Adipocyte (in vitro differentiated cells): ENCODE results near the gene IRX2.

Experiments used
- DNase-seq: peaks from one replicate; pipeline ENCODE4 v3.0.0-alpha.2; 2015; ENCODE audit warnings: low read depth
- H3K27me3 ChIP-seq: replicated peaks from 2 replicates; pipeline ENCODE4 v1.7.0; 2013; ENCODE audit warnings: mild to moderate bottlenecking, low read length, moderate library complexity; ENCODE audit not compliant: control insufficient read depth, insufficient read depth
- H3K36me3 ChIP-seq: 2 replicates; pipeline ENCODE4 v1.7.0; 2013; ENCODE audit warnings: low read length, mild to moderate bottlenecking, moderate library complexity; ENCODE audit not compliant: control insufficient read depth, insufficient read depth, severe bottlenecking
- H3K4me1 ChIP-seq: 2 replicates; pipeline ENCODE4 v1.7.0; 2013; ENCODE audit warnings: mild to moderate bottlenecking, low read length, moderate library complexity; ENCODE audit not compliant: control insufficient read depth, insufficient read depth
- H3K4me3 ChIP-seq: 2 replicates; pipeline ENCODE4 v1.7.0; 2013; ENCODE audit warnings: mild to moderate bottlenecking, low read length, moderate library complexity
- H3K9ac ChIP-seq: 2 replicates; pipeline ENCODE4 v1.7.0; 2013; ENCODE audit warnings: mild to moderate bottlenecking, low read length, moderate library complexity
- H3K9me3 ChIP-seq: 2 replicates; pipeline ENCODE4 v1.7.0; 2013; ENCODE audit warnings: mild to moderate bottlenecking, low read length, moderate library complexity; ENCODE audit not compliant: control insufficient read depth

IRX2 gene

GRCh38 chr5:2751592-2752021, at the start of gene IRX2:
Gene IRX2, minus strand, starts transcription at chr5:2751677. Its CDS starts 264 bp downstream, at chr5:2751413.
- H3K27me3 ChIP-seq: no peaks in the 10 kb centered on the region
- no peak for DNase-seq
- no peaks in the 10 kb centered on the region for H3K9me3 ChIP-seq
- H3K36me3 ChIP-seq: peaks cover 4% of the 10 kb centered on the region
- peak within 1 kb of the TSS; percentile 90 for H3K4me3 ChIP-seq
- peak within 1 kb of the TSS; percentile 92 for H3K9ac ChIP-seq
- peaks cover 39% of the 10 kb centered on the region for H3K4me1 ChIP-seq

DNA sequence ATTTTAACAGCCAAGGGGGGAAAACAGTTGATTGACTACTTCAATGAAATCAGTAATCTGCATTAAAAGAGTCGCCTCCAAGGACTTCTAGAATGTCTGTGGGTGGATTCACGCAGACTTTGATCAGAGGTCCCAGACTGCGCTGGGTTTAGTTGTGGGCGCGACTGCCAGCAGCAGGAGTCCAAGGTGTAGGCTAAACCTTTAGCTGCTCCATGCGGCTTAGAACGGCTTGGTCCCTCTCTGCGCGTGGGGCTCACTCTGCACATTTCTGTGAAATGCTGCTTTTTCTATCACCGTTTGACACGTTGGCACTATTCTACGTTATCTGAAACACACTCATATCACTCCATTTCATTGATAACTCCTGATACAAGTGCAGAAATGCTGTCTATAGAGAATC, 48.6 kb upstream of the IRX2 start:
- no peak overlapping the region for H3K4me3 ChIP-seq
- H3K9me3 ChIP-seq: no peaks in the 10 kb centered on the region
- no peaks in the 10 kb centered on the region for H3K36me3 ChIP-seq
- no peak overlapping the region for H3K9ac ChIP-seq
- DNase-seq: no peak
- no peaks in the 10 kb centered on the region for H3K4me1 ChIP-seq
- no peaks in the 10 kb centered on the region for H3K27me3 ChIP-seq

DNA sequence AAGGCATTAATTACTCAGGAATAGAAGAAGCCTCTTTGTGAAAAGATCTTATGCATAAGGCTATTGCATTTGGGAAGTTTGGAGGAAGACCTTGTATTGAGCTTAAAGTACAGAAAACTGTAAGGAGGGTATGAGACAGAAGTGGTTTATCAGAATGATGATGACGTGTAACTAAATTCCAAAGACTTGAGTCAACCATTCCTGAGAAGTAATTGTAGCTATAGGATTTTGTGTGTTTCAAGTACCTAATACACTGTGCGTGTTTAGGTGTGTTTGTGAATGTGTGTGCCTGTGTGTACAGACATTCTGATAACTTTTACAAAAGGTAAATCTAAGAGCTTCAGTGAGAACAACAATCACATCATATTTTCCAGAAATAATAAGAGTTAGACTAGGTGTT, 46.5 kb upstream of the IRX2 start:
- H3K27me3 ChIP-seq: no peaks in the 10 kb centered on the region
- H3K36me3 ChIP-seq: no peaks in the 10 kb centered on the region
- H3K4me1 ChIP-seq: no peaks in the 10 kb centered on the region
- DNase-seq: no peak
- no peak overlapping the region for H3K4me3 ChIP-seq
- no peak overlapping the region for H3K9ac ChIP-seq
- peaks cover 13% of the 10 kb centered on the region for H3K9me3 ChIP-seq

GRCh38 chr5:2797160-2797559, 45.7 kb upstream of the IRX2 start:
- Histone ChIP-seq H3K4me3 (no peak overlapping the region), H3K36me3 (no peaks in the 10 kb centered on the region), H3K9ac (no peak overlapping the region), H3K27me3 (no peaks in the 10 kb centered on the region), H3K9me3 (peaks cover 18% of the 10 kb centered on the region), H3K4me1 (no peaks in the 10 kb centered on the region)
- DNase-seq: no peak

GRCh38 chr5:2783223-2783622, 31.7 kb upstream of the IRX2 start:
- H3K4me1 ChIP-seq: no peaks in the 10 kb centered on the region
- no peaks in the 10 kb centered on the region for H3K36me3 ChIP-seq
- no peak for DNase-seq
- H3K4me3 ChIP-seq: no peak overlapping the region
- H3K9me3 ChIP-seq: peaks cover 12% of the 10 kb centered on the region
- no peak overlapping the region for H3K9ac ChIP-seq
- H3K27me3 ChIP-seq: no peaks in the 10 kb centered on the region

DNA sequence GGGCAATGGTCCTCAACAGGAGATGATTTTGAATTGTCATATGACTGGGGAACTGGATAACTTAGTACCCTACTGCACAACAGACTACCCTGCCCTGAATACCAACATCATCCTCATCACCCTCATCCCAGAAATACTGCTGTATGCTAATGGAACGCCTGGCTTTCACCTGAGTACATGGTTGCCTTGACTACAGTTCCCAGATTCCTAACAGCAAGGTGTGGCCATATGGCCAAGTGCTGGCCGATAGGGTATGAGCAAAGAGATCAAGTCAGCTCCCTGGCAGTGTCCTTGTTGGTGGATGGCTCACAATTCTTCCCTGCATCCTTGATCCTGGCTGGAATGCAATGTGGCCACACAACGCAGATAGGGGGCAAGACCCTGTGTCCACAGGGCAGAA, 31.2 kb upstream of the IRX2 start:
- DNase-seq: no peak
- H3K4me3 ChIP-seq: no peak overlapping the region
- H3K27me3 ChIP-seq: no peaks in the 10 kb centered on the region

DNA sequence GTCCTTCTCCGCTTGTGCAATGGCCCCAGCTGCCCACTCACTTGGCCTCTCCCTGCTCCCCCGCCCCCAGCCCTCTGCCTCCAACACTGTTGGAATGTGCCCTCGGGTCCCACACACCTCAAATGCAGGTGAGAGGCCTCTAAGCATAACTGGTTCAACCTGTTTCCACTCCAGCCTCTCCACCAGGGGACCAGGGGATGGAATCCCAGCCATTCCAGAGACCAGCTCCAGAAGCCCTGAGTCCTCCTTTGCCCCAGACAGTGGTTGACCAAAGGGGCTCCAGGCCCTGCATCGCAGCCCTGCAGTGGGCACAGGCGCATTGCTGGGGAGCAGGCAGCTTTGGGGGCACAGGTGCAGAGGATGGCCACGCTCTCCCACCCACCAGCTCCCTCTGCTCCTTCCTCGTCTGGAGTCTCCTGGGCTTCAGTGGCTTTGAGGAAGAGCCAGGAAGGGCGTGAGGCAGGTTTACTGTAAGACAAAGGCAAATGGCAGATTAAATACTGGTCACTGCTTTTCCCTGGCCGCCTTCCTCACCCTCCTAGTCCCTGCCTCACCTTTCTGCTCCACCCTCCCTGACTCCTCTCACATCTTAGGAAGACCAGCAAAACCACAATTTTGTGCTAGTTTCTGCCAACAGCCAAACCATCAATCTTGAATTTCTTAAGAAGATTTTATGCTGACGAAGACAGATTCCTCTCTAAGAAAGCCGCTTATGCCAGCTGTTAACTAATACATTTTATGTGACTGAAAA, 29.1 kb upstream of the IRX2 start:
- Histone ChIP-seq H3K9ac (no peak overlapping the region), H3K27me3 (no peaks in the 10 kb centered on the region), H3K36me3 (no peaks in the 10 kb centered on the region), H3K9me3 (peaks cover 6% of the 10 kb centered on the region), H3K4me1 (no peaks in the 10 kb centered on the region), H3K4me3 (no peak overlapping the region)
- no peak for DNase-seq

More for the DNA sequence above, 31.2 kb upstream of the IRX2 start:
- Histone ChIP-seq H3K4me1 (no peaks in the 10 kb centered on the region), H3K9me3 (peaks cover 12% of the 10 kb centered on the region), H3K36me3 (no peaks in the 10 kb centered on the region), H3K9ac (no peak overlapping the region)

DNA sequence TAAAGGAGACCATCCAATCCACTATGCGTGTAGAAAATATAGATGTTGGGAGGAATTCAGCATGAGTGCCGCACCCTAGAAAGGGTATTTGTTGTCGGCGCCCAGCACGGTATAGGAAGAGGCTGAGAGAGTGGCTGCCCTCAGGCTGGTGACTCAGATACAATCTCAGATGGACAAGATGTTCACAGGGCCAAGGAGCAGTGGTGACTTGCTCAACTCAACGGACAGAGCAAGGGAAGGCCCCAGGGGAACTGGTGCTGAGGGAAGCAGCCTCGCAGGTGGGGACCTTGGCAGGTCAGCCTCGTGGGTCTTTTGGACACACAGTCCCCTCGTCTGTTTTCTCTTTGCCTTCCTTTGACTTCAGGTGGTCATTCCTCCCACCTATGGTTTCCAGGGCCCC, 28.0 kb upstream of the IRX2 start:
- no peaks in the 10 kb centered on the region for H3K4me1 ChIP-seq
- DNase-seq: no peak
- no peaks in the 10 kb centered on the region for H3K9me3 ChIP-seq
- no peaks in the 10 kb centered on the region for H3K27me3 ChIP-seq
- H3K36me3 ChIP-seq: no peaks in the 10 kb centered on the region
- H3K9ac ChIP-seq: no peak overlapping the region
- no peak overlapping the region for H3K4me3 ChIP-seq

GRCh38 chr5:2776337-2777302, 25.1 kb upstream of the IRX2 start:
- Histone ChIP-seq H3K9me3 (no peaks in the 10 kb centered on the region), H3K9ac (no peak overlapping the region), H3K4me3 (no peak overlapping the region), H3K27me3 (no peaks in the 10 kb centered on the region), H3K36me3 (no peaks in the 10 kb centered on the region), H3K4me1 (no peaks in the 10 kb centered on the region)
- no peak for DNase-seq

- H3K4me3 ChIP-seq: no peak overlapping the region
- no peaks in the 10 kb centered on the region for H3K4me1 ChIP-seq
- no peaks in the 10 kb centered on the region for H3K27me3 ChIP-seq
- H3K36me3 ChIP-seq: no peaks in the 10 kb centered on the region
- no peak overlapping the region for H3K9ac ChIP-seq
- no peaks in the 10 kb centered on the region for H3K9me3 ChIP-seq
- no peak for DNase-seq
Observed at GRCh38 chr5:2773327-2773726, 21.9 kb upstream of the IRX2 start.

GRCh38 chr5:2767089-2767488, 15.6 kb upstream of the IRX2 start:
- DNase-seq: no peak
- Histone ChIP-seq H3K9me3 (no peaks in the 10 kb centered on the region), H3K9ac (no peak overlapping the region), H3K4me3 (no peak overlapping the region), H3K36me3 (no peaks in the 10 kb centered on the region), H3K27me3 (peaks cover 25% of the 10 kb centered on the region), H3K4me1 (no peaks in the 10 kb centered on the region)
